ENCODE results near the gene G2E3. TPM values are rescaled to one million over a fixed set of nuclear protein-coding genes. Genes with fewer than 3 reads are reported as not detected.

G2E3 gene
- total and polyA plus RNA-seq, 2 of the 13 experiments (the other 11 are each of a cell fraction or from before 2014, with no cell fraction given) = 22.8 to 63.0 TPM

DNA sequence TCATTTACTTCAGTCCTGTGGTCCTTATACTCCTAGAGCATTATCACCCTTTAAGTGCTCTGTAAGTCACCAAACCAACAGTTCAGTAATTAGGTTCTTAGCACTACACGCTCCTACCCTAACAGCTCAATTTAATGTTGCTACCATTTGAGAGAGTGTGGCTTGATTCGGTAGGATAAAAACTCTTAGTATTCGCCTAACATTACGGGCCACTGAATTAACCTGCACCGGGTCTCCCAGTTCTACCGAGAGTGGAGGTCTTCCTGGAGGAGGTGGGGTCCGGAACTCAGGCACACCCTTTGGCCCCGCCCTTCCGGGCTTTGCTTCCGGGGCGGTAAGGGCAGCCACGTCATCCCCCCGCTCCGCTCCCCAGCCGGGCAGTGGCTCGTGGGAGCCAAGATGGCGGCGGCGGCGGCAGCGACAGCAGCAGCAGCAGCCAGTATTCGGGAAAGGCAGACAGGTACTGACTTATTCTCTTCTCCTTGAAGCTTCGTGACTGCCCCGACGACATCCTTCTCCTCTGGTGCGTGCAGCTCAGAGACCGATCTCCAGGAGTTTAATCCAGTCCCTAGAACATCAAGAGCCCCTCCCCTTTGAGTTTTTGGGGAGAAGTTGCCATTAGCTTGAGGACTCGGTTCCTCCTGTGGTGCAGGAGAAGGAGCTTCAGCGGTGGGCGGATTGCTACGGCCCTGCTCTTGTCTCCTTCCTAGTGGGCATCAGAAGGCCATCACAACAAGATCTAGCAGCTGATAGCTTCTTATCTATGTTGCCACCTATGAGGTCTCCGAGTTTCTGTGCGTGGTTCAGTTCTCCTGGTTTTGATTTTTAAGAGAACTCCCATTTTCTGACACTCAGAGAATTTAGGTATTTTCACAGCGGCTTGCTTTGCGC, 63.2 kb downstream of the G2E3 start, which contains the start of gene SCFD1 (continued):
- TF ChIP-seq, protein P1, sequence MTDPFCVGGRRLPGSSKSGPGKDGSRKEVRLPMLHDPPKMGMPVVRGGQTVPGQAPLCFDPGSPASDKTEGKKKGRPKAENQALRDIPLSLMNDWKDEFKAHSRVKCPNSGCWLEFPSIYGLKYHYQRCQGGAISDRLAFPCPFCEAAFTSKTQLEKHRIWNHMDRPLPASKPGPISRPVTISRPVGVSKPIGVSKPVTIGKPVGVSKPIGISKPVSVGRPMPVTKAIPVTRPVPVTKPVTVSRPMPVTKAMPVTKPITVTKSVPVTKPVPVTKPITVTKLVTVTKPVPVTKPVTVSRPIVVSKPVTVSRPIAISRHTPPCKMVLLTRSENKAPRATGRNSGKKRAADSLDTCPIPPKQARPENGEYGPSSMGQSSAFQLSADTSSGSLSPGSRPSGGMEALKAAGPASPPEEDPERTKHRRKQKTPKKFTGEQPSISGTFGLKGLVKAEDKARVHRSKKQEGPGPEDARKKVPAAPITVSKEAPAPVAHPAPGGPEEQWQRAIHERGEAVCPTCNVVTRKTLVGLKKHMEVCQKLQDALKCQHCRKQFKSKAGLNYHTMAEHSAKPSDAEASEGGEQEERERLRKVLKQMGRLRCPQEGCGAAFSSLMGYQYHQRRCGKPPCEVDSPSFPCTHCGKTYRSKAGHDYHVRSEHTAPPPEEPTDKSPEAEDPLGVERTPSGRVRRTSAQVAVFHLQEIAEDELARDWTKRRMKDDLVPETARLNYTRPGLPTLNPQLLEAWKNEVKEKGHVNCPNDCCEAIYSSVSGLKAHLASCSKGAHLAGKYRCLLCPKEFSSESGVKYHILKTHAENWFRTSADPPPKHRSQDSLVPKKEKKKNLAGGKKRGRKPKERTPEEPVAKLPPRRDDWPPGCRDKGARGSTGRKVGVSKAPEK (CRISPR knock-in tag; IDR thresholded peaks at IDR 0.05; ENCODE audit: borderline replicate concordance) = no peak
- TF ChIP-seq, protein P2, sequence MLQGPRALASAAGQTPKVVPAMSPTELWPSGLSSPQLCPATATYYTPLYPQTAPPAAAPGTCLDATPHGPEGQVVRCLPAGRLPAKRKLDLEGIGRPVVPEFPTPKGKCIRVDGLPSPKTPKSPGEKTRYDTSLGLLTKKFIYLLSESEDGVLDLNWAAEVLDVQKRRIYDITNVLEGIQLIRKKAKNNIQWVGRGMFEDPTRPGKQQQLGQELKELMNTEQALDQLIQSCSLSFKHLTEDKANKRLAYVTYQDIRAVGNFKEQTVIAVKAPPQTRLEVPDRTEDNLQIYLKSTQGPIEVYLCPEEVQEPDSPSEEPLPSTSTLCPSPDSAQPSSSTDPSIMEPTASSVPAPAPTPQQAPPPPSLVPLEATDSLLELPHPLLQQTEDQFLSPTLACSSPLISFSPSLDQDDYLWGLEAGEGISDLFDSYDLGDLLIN (CRISPR knock-in tag; IDR thresholded peaks at IDR 0.05; ENCODE audit: borderline replicate concordance) = peak; percentile 67; the same call in 1 of the 2 replicates
- peak; percentile 33; the same call in 1 of the 2 replicates for TF ChIP-seq ZNF672 (CRISPR knock-in tag; IDR thresholded peaks at IDR 0.05)
- peak; percentile 73 for TF ChIP-seq ZNF263 (CRISPR knock-in tag; IDR thresholded peaks at IDR 0.05)
- TF ChIP-seq GATAD1 (CRISPR knock-in tag; IDR thresholded peaks at IDR 0.05) = peak; percentile 96
- TF ChIP-seq, protein P3, sequence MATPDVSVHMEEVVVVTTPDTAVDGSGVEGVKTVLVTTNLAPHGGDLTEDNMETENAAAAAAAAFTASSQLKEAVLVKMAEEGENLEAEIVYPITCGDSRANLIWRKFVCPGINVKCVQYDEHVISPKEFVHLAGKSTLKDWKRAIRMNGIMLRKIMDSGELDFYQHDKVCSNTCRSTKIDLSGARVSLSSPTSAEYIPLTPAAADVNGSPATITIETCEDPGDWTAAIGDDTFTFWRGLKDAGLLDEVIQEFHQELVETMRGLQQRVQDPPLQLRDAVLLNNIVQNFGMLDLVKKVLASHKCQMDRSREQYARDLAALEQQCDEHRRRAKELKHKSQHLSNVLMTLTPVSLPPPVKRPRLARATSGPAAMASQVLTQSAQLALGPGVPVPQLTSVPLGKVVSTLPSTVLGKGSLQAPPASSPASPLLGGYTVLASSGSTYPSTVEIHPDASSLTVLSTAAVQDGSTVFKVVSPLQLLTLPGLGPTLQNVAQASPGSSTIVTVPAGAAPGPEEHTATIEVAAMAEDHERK (CRISPR knock-in tag; IDR thresholded peaks at IDR 0.05; ENCODE audit: low read depth) = peak; percentile 63; the same call in 1 of the 2 replicates
- peak; percentile 100; the same call in 1 of the 2 replicates for TF ChIP-seq SAFB2 (CRISPR knock-in tag; IDR thresholded peaks at IDR 0.05; ENCODE audit: borderline replicate concordance, low read depth)
- 0 out of 2 replicates have a peak, but pooled peaks have one; percentile 66 for TF ChIP-seq FOXJ3 (CRISPR knock-in tag; IDR thresholded peaks at IDR 0.05; ENCODE audit: borderline replicate concordance)
- TF ChIP-seq GPN1 (CRISPR knock-in tag; IDR thresholded peaks at IDR 0.05; ENCODE audit: borderline replicate concordance) = peak; percentile 96; the same call in 1 of the 2 replicates
- TF ChIP-seq, protein P4, sequence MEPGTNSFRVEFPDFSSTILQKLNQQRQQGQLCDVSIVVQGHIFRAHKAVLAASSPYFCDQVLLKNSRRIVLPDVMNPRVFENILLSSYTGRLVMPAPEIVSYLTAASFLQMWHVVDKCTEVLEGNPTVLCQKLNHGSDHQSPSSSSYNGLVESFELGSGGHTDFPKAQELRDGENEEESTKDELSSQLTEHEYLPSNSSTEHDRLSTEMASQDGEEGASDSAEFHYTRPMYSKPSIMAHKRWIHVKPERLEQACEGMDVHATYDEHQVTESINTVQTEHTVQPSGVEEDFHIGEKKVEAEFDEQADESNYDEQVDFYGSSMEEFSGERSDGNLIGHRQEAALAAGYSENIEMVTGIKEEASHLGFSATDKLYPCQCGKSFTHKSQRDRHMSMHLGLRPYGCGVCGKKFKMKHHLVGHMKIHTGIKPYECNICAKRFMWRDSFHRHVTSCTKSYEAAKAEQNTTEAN (CRISPR knock-in tag; conservative IDR thresholded peaks at IDR 0.05) = no peak
- TF ChIP-seq, protein P5, sequence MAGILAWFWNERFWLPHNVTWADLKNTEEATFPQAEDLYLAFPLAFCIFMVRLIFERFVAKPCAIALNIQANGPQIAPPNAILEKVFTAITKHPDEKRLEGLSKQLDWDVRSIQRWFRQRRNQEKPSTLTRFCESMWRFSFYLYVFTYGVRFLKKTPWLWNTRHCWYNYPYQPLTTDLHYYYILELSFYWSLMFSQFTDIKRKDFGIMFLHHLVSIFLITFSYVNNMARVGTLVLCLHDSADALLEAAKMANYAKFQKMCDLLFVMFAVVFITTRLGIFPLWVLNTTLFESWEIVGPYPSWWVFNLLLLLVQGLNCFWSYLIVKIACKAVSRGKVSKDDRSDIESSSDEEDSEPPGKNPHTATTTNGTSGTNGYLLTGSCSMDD (CRISPR knock-in tag; IDR thresholded peaks at IDR 0.05) = no peak
- TF ChIP-seq SPEN (CRISPR knock-in tag; IDR thresholded peaks at IDR 0.05; ENCODE audit: low read depth) = peak; percentile 98
- TF ChIP-seq GFI1 (CRISPR knock-in tag; IDR thresholded peaks at IDR 0.05; ENCODE audit: borderline replicate concordance) = peak; percentile 77
- peak; percentile 73 for TF ChIP-seq SIX1 (CRISPR knock-in tag; IDR thresholded peaks at IDR 0.05; ENCODE audit: borderline replicate concordance)
- TF ChIP-seq CREM (IDR thresholded peaks at IDR 0.05) = peak; percentile 94
- TF ChIP-seq CREM (CRISPR knock-in tag; IDR thresholded peaks at IDR 0.05) = peak; percentile 78; the same call in 1 of the 2 replicates
- TF ChIP-seq, protein P6, sequence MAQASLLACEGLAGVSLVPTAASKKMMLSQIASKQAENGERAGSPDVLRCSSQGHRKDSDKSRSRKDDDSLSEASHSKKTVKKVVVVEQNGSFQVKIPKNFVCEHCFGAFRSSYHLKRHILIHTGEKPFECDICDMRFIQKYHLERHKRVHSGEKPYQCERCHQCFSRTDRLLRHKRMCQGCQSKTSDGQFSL (CRISPR knock-in tag; IDR thresholded peaks at IDR 0.05) = peak; percentile 79
- TF ChIP-seq SMARCE1 (IDR thresholded peaks at IDR 0.05; ENCODE audit: borderline replicate concordance) = no peak; the same call in 1 of the 2 replicates
- no peak for TF ChIP-seq KAT2B (IDR thresholded peaks at IDR 0.05; ENCODE audit: borderline replicate concordance, low read depth, low read length)
- TF ChIP-seq KDM3A (CRISPR knock-in tag; IDR thresholded peaks at IDR 0.05; ENCODE audit: low read depth) = peak; percentile 99
- TF ChIP-seq MED1 (CRISPR knock-in tag; IDR thresholded peaks at IDR 0.05) = peak; percentile 92
